Measurements from ENCODE around the gene H2BW2. TPM values are rescaled to one million over a fixed set of nuclear protein-coding genes. Genes with fewer than 3 reads are reported as not detected.

The H2BW2 gene
- total and polyA plus RNA-seq, 2 of the 13 experiments (the other 11 are each of a cell fraction or from before 2014, with no cell fraction given) = not detected

- in situ Hi-C loops (cut with HindIII; ENCODE audit: extremely low pct_ligation_motif_present, low pct_unique_long_range_greater_than_20kb) (no loop called here), intact Hi-C loops (cut with micrococcal nuclease; ENCODE audit: unreplicated experiment) (no loop called here)
- no peaks in the 10 kb centered on the region for H3K79me2 ChIP-seq (ENCODE audit: insufficient read depth, low read length)
- BruUV-seq (replicated peaks) = no TSS peak
- H3K36me3 ChIP-seq (replicated peaks in 1 of 2; ENCODE audit: control insufficient read depth in 1 of 2, insufficient read depth in 2 of 2, low read length in 2 of 2) = no peaks in the 10 kb centered on the region
- no peak overlapping the region for H3K27ac ChIP-seq (ENCODE audit: extremely low read length, insufficient read depth, low read length)
- no peaks in the 10 kb centered on the region for H3K9me3 ChIP-seq (ENCODE audit: low read length)
- H3K9ac ChIP-seq (ENCODE audit: insufficient read depth, low read depth, low read length) = no peak overlapping the region
- FAIRE-seq = no peak
- ChIA-PET POLR2A (no interaction called here), CTCF (ENCODE audit: low intra/inter-chr PET ratio, low total read pairs) (no interaction called here)
- H3K4me1 ChIP-seq (ENCODE audit: insufficient read depth, low read length) = no peaks in the 10 kb centered on the region
- no peak for TF ChIP-seq RARA (CRISPR knock-in tag; IDR thresholded peaks at IDR 0.05)
- TF ChIP-seq ZXDC (CRISPR knock-in tag; IDR thresholded peaks at IDR 0.05) = no peak
- no peak for TF ChIP-seq TIGD3 (CRISPR knock-in tag; IDR thresholded peaks at IDR 0.05; ENCODE audit: borderline replicate concordance)
- TF ChIP-seq MLXIP (CRISPR knock-in tag; IDR thresholded peaks at IDR 0.05; ENCODE audit: borderline replicate concordance) = no peak
- no peak for TF ChIP-seq MAFK (conservative IDR thresholded peaks at IDR 0.05 in 1 of 2, IDR thresholded peaks at IDR 0.05 in 1 of 2; ENCODE audit: low read length in 2 of 2)
- no peak for TF ChIP-seq CREBL2 (CRISPR knock-in tag; IDR thresholded peaks at IDR 0.05; ENCODE audit: borderline replicate concordance)
- no peak for TF ChIP-seq ZNF713 (CRISPR knock-in tag; IDR thresholded peaks at IDR 0.05)
- TF ChIP-seq ZKSCAN8 (CRISPR knock-in tag; IDR thresholded peaks at IDR 0.05; ENCODE audit: borderline replicate concordance) = no peak
- H3K4me3 ChIP-seq (replicated peaks in 1 of 3; ENCODE audit: insufficient read depth in 1 of 3, low read depth in 2 of 3, low read length in 3 of 3) = no peak overlapping the region
- no peaks in the 10 kb centered on the region for H4K20me1 ChIP-seq (ENCODE audit: insufficient read depth, low read length)
- ATAC-seq = no peak
- DNase-seq (ENCODE audit: low spot score) = no peak
- WGBS (ENCODE audit: low lambda C conversion rate) = 35% methylated on average over 10 of the region's 11 CpGs
- H3K27me3 ChIP-seq (ENCODE audit: control insufficient read depth in 1 of 2, insufficient read depth in 2 of 2, low read length in 2 of 2) = 0 out of 5 replicates have a peak, but pooled peaks cover 0 to 3% of the 10 kb centered on the region in 2 experiments
- no peak overlapping the region for H2AFZ ChIP-seq (ENCODE audit: low read length)
- no peak overlapping the region for H3K4me2 ChIP-seq (ENCODE audit: low read depth, low read length)
Measured at GRCh38 chrX:104018126-104018525, 21.6 kb upstream of the H2BW2 start.
